Measurements from ENCODE around the gene DIP2B. TPM values are rescaled to one million over a fixed set of nuclear protein-coding genes. Genes with fewer than 3 reads are reported as not detected.

DIP2B gene
- total RNA-seq, 6 experiments from 2014 or later = 11.1 to 24.0 (median 14.8) TPM

DNA sequence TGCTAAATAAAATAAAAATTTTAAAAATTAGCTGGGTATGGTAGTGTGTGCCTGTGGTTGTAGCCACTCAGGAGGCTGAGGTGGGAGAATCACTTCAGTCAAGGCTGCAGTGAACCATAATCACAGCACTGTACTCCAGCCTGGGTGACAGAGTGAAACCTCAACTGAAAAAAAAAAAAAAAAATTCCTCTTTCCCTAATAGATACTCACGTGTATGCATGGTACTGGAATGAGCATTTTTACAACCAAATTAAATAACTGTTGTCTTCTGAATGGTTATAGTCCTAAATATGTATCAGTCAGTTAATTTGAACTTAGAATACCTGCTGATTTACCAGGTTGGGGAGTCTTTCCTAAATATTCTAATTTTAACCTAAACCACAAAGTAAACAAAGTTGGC is 160.8 kb downstream of the DIP2B start:
- intact Hi-C loops (cut with DNase I) = no loop called here
- ATAC-seq = no peak
- no peak overlapping the region for H3K27ac ChIP-seq
- H3K36me3 ChIP-seq = peaks cover 0 to 4% (median 2%) of the 10 kb centered on the region in 4 donors
- H3K27me3 ChIP-seq = no peaks in the 10 kb centered on the region
- no peak for DNase-seq
- no peaks in the 10 kb centered on the region for H3K9me3 ChIP-seq
- no peaks in the 10 kb centered on the region for H3K4me1 ChIP-seq
- TF ChIP-seq POLR2A (IDR thresholded peaks at IDR 0.05) = no peak
- TF ChIP-seq, protein P1, sequence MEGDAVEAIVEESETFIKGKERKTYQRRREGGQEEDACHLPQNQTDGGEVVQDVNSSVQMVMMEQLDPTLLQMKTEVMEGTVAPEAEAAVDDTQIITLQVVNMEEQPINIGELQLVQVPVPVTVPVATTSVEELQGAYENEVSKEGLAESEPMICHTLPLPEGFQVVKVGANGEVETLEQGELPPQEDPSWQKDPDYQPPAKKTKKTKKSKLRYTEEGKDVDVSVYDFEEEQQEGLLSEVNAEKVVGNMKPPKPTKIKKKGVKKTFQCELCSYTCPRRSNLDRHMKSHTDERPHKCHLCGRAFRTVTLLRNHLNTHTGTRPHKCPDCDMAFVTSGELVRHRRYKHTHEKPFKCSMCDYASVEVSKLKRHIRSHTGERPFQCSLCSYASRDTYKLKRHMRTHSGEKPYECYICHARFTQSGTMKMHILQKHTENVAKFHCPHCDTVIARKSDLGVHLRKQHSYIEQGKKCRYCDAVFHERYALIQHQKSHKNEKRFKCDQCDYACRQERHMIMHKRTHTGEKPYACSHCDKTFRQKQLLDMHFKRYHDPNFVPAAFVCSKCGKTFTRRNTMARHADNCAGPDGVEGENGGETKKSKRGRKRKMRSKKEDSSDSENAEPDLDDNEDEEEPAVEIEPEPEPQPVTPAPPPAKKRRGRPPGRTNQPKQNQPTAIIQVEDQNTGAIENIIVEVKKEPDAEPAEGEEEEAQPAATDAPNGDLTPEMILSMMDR (IDR thresholded peaks at IDR 0.05) = no peak
- 87% methylated on average over 1 of the region's 1 CpG for WGBS (ENCODE audit: insufficient coverage, low coverage, low lambda C conversion rate, missing lambda C conversion rate)
- H3K4me3 ChIP-seq = no peak overlapping the region

DNA sequence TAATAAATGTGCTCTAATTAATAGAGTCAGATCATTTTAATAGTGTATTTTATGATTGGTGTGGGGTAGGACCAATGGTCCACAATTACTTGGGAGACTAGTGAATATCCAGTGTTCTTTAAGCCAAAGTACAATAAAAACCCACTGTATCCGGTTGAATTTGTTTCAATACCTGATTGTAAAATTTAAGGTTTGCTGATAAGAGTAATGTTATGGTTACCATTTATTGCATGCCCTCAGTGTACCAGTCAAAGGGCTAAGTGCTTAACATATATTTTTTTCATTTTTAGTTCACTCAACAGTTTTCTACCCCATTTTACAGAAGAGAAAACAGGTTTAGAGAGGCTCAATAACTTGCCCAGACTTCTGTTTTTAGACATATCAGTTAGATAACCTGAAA is 161.2 kb downstream of the DIP2B start:
- H3K36me3 ChIP-seq = peaks cover 0 to 5% (median 2%) of the 10 kb centered on the region in 4 donors
- H3K9me3 ChIP-seq = no peaks in the 10 kb centered on the region
- H3K4me3 ChIP-seq = no peak overlapping the region
- ATAC-seq (no peak), DNase-seq (no peak)
- H3K27ac ChIP-seq = no peak overlapping the region
- H3K27me3 ChIP-seq = no peaks in the 10 kb centered on the region
- WGBS (ENCODE audit: insufficient coverage, low coverage, low lambda C conversion rate, missing lambda C conversion rate) = 100% methylated on average over 1 of the region's 1 CpG
- intact Hi-C loops (cut with DNase I) = no loop called here
- no peaks in the 10 kb centered on the region for H3K4me1 ChIP-seq
- TF ChIP-seq POLR2A (IDR thresholded peaks at IDR 0.05) = no peak
- TF ChIP-seq, protein P1 (IDR thresholded peaks at IDR 0.05) = no peak

- Histone ChIP-seq H3K36me3 (peaks cover 0 to 36% (median 22%) of the 10 kb centered on the region in 4 donors), H3K9me3 (no peaks in the 10 kb centered on the region), H3K4me1 (no peaks in the 10 kb centered on the region), H3K27me3 (no peaks in the 10 kb centered on the region), H3K27ac (no peak overlapping the region), H3K4me3 (no peak overlapping the region)
- ATAC-seq = no peak
- DNase-seq = no peak
- intact Hi-C loops (cut with DNase I) = no loop called here
- 43% methylated on average over 1 of the region's 3 CpGs for WGBS (ENCODE audit: insufficient coverage, low coverage, low lambda C conversion rate, missing lambda C conversion rate)
- no peak for TF ChIP-seq POLR2A (IDR thresholded peaks at IDR 0.05)
- TF ChIP-seq, protein P1 (IDR thresholded peaks at IDR 0.05) = no peak
Measured at GRCh38 chr12:50672158-50672557, 167.4 kb downstream of the DIP2B start.

GRCh38 chr12:50676756-50677155 is 172.0 kb downstream of the DIP2B start:
- ATAC-seq (no peak), DNase-seq (no peak)
- H3K27ac ChIP-seq = no peak overlapping the region
- no peaks in the 10 kb centered on the region for H3K4me1 ChIP-seq
- no peaks in the 10 kb centered on the region for H3K27me3 ChIP-seq
- intact Hi-C loops (cut with DNase I) = no loop called here
- 94% methylated on average over 4 of the region's 4 CpGs for WGBS (ENCODE audit: insufficient coverage, low coverage, low lambda C conversion rate, missing lambda C conversion rate)
- no peak overlapping the region for H3K4me3 ChIP-seq
- H3K36me3 ChIP-seq = peaks cover 1 to 46% (median 22%) of the 10 kb centered on the region in 4 donors
- no peaks in the 10 kb centered on the region for H3K9me3 ChIP-seq
- TF ChIP-seq POLR2A (IDR thresholded peaks at IDR 0.05) = no peak

- DNase-seq (no peak), ATAC-seq (no peak)
- H3K4me3 ChIP-seq = no peak overlapping the region
- no peaks in the 10 kb centered on the region for H3K9me3 ChIP-seq
- no peak for TF ChIP-seq POLR2A (IDR thresholded peaks at IDR 0.05)
- TF ChIP-seq, protein P1 (IDR thresholded peaks at IDR 0.05) = no peak
- intact Hi-C loops (cut with DNase I) = no loop called here
- H3K27ac ChIP-seq = no peak overlapping the region
- 74% methylated on average over 3 of the region's 3 CpGs for WGBS (ENCODE audit: insufficient coverage, low coverage, low lambda C conversion rate, missing lambda C conversion rate)
- H3K4me1 ChIP-seq = no peaks in the 10 kb centered on the region
- H3K36me3 ChIP-seq = peaks cover 4 to 51% (median 22%) of the 10 kb centered on the region in 4 donors
- H3K27me3 ChIP-seq = no peaks in the 10 kb centered on the region
Measured at GRCh38 chr12:50677858-50678257, 173.1 kb downstream of the DIP2B start.
